AG04450 (cell line): ENCODE data around the gene NEGR1. TPM values are rescaled to one million over a fixed set of nuclear protein-coding genes. Genes with fewer than 3 reads are reported as not detected.

Experiments used
- CTCF ChIA-PET: fragments of 300-600, 350-600 bp; formaldehyde crosslinking; extraction: SDS; loops from one replicate; lab custom pipeline; 2022; ENCODE audit warnings: antibody characterized with exemption, inconsistent platforms; lab: Charles Lee
- POLR2A ChIA-PET: fragments of 350-600 bp; formaldehyde crosslinking; extraction: SDS; loops from one replicate; lab custom pipeline; 2021; ENCODE audit warnings: antibody characterized with exemption, inconsistent platforms; lab: Yijun Ruan, JAX
- DNase-seq: peaks from one replicate; pipeline ENCODE4 v3.0.0-alpha.2; 2011; ENCODE audit warnings: low read depth, low spot score
- H3K27ac ChIP-seq: one replicate; pipeline ENCODE4 v1.5.1; 2012; ENCODE audit warnings: low read depth, low read length, control low read depth
- H3K27me3 ChIP-seq: one replicate; pipeline ENCODE4 v1.6.0; 2012; ENCODE audit warnings: low read length; ENCODE audit not compliant: control insufficient read depth, insufficient read depth
- H3K4me3 ChIP-seq: 2 replicates; pipeline ENCODE4 v1.5.1; 2011; ENCODE audit warnings: mild to moderate bottlenecking, low read depth, low read length, control low read depth
- H3K9me3 ChIP-seq: 2 replicates; pipeline ENCODE4 v1.5.1; 2012; ENCODE audit warnings: low read length; ENCODE audit not compliant: control insufficient read depth, insufficient read depth
- polyA plus RNA-seq: library from polyadenylated mRNA; depleted of rRNA; stranded (reverse); fragments of >200 nt; gene quantifications from 2 replicates; pipeline ENCODE4 v1.2.3, GENCODE V29; 2011
- TF ChIP-seq, protein P1 (sequence below): IDR thresholded peaks from 2 replicates; pipeline ENCODE4 v1.5.1; 2011; ENCODE audit warnings: low read depth, low read length, control low read depth, inconsistent platforms

The NEGR1 gene
- polyA plus RNA-seq, 1 experiment = 11.3 TPM

DNA sequence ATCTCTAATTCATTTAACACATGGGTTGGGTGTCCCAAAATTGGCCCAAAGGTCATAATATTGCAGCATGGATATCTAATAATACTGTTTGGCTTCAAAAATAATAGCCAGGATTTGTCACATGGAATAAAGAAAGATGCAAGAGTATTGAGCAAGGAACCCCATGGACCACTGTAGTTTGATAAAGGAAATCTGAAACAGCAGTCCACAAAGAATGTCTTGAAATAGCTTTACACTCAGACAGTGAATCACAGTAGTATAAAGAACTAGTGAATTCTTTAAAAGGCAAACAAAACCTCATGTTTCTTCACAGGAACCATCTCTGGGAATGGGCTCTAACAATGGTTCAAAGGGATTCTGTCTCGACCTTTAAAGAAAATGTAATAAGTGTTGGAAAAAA, 625.4 kb downstream of the NEGR1 start:
- Histone ChIP-seq H3K27ac (no peak overlapping the region), H3K4me3 (no peak overlapping the region), H3K9me3 (no peaks in the 10 kb centered on the region), H3K27me3 (no peaks in the 10 kb centered on the region)
- TF ChIP-seq, protein P1, sequence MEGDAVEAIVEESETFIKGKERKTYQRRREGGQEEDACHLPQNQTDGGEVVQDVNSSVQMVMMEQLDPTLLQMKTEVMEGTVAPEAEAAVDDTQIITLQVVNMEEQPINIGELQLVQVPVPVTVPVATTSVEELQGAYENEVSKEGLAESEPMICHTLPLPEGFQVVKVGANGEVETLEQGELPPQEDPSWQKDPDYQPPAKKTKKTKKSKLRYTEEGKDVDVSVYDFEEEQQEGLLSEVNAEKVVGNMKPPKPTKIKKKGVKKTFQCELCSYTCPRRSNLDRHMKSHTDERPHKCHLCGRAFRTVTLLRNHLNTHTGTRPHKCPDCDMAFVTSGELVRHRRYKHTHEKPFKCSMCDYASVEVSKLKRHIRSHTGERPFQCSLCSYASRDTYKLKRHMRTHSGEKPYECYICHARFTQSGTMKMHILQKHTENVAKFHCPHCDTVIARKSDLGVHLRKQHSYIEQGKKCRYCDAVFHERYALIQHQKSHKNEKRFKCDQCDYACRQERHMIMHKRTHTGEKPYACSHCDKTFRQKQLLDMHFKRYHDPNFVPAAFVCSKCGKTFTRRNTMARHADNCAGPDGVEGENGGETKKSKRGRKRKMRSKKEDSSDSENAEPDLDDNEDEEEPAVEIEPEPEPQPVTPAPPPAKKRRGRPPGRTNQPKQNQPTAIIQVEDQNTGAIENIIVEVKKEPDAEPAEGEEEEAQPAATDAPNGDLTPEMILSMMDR = no peak
- ChIA-PET POLR2A (no interaction called here), CTCF (no interaction called here)
- DNase-seq = no peak

DNA sequence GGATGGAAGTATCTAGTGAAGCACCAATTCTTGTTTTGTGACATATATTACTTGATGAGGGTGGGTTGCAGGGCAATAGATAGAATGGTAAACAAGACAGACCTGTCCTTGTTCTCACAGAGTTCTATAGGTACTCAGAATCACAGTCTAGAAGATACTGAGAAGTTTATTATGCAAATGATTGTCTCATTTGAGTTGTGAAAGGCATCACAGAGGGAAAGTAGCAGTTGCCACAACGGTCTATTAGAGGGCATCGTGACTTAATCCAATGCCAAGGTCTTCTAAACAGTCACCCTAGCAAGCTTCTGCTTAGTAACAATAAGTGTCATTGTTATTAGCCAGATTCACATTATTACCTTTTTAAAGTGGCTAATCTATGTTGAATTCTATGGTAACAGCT, 626.7 kb downstream of the NEGR1 start:
- Histone ChIP-seq H3K27me3 (no peaks in the 10 kb centered on the region), H3K4me3 (no peak overlapping the region), H3K9me3 (no peaks in the 10 kb centered on the region), H3K27ac (no peak overlapping the region)
- CTCF ChIA-PET = no interaction called here
- no peak for DNase-seq
- TF ChIP-seq, protein P1 = no peak
- POLR2A ChIA-PET = no interaction called here

DNA sequence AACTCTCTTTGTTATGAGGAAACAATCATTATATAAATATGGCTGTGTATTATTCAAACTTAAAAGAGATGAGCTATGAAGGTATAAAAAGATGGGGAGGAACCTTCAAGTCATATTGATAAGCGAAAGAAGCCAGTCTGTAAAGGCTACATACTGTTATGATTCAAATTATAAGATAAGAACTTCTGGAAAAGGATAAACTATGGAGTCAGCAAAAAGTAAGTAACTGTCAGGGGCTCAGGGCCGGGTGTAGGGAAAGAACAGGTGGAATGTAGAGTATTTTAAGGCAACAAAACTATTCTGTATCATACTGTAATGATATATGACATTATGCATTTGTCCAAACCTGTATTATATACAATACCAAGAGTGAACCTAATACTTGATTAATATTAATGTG, 628.4 kb downstream of the NEGR1 start:
- DNase-seq = no peak
- no peak overlapping the region for H3K27ac ChIP-seq
- H3K4me3 ChIP-seq = no peak overlapping the region
- no peaks in the 10 kb centered on the region for H3K27me3 ChIP-seq
- no peaks in the 10 kb centered on the region for H3K9me3 ChIP-seq
- POLR2A ChIA-PET = no interaction called here
- CTCF ChIA-PET = interaction anchor here (0.6 kb wide), 1 partner anchor 1195 kb away, joined by 3 read pairs; no protein-coding TSS in a partner anchor
- TF ChIP-seq, protein P1 = no peak

DNA sequence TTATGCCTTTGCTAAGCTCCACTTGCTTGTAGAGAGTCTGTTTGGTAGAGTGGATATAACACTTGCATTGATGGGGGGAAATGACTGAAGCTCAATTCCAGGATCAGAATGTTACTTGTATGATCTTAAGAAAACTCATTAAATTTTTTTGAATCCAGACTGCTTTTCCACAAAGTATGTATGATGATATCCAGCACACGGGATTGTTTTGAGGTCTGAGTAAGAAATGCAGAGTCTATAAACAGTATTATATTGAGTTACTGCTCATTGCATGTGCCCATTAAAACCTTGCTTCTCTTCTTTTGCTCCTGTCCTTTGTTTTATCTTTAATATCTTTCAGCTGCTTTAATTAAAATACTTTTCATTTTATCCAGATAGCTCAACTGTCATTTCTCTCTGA, 631.1 kb downstream of the NEGR1 start:
- no peaks in the 10 kb centered on the region for H3K9me3 ChIP-seq
- TF ChIP-seq, protein P1 = no peak
- H3K4me3 ChIP-seq = no peak overlapping the region
- no peak for DNase-seq
- POLR2A ChIA-PET = no interaction called here
- H3K27me3 ChIP-seq = no peaks in the 10 kb centered on the region
- CTCF ChIA-PET = interaction anchor here (1.3 kb wide), 1 partner anchor 387 kb away, joined by 3 read pairs; no protein-coding TSS in a partner anchor
- H3K27ac ChIP-seq = no peak overlapping the region

DNA sequence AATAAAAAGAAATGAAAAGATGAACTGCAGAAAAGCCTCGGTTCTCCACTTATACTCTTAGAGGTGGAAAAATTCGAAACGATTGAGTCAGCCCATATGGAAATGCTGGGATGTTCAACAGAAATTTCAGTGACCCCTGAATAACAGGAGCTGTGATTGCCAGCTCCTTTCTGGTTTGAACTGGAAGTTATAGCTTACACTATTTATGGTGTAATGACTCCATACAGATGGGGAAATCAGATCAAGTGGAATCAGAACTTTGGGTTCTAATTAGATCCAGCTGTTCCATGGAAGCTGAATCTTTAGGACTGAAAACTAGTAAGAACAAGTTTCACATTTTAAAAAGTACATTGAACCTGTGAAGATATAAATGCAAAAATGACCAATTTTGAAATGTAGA, 632.2 kb downstream of the NEGR1 start:
- no peak overlapping the region for H3K4me3 ChIP-seq
- H3K27me3 ChIP-seq = no peaks in the 10 kb centered on the region
- POLR2A ChIA-PET = no interaction called here
- no peaks in the 10 kb centered on the region for H3K9me3 ChIP-seq
- no peak for DNase-seq
- CTCF ChIA-PET = no interaction called here
- TF ChIP-seq, protein P1 = no peak
- H3K27ac ChIP-seq = no peak overlapping the region
